ENCODE measurements around the gene LTN1. TPM values are rescaled to one million over a fixed set of nuclear protein-coding genes. Genes with fewer than 3 reads are reported as not detected.

Gene LTN1
- total RNA-seq, 1 donor from 2014 or later, result 28.9 TPM

DNA sequence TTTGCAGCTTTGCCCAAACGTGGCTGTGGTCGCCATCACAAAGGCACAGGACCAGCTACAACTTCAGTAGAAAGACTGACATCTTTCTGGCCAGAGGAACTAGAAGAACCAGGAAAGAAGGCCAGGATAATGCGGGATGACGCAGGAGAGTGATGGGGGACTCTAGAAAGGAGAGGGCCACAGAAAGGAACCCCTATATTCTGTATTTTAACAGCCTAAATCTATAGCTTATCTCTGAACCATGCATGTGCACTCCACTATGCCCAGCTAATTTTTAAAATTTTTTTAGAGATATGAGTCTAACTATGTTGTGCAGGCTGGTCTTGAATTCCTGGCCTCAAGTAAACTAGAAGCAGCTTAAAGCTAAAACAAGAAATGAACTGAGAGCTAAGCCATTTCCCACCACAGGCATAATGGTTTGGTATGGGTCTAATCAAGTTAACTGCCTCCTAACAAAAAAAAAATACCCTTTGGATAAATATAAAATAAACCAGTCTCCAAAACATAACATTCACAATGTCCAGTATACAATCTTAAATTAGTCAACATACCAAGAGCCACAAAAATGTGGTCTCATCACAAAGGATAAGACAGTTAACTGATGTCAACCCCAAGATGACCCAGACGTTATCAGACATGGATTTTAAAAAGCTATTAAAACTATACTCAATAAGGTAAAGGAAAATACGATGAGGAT, 18.0 kb downstream of the LTN1 start:
- Histone ChIP-seq H2AFZ (ENCODE audit: low read depth, low read length) (no peak overlapping the region), H3K4me3 (ENCODE audit: insufficient read depth, low read depth, low read length) (no peak overlapping the region), H3K4me2 (ENCODE audit: low read length) (no peak overlapping the region), H3K27ac (ENCODE audit: low read depth, low read length) (no peak overlapping the region), H3K9me3 (ENCODE audit: insufficient read depth, low read depth, low read length) (no peaks in the 10 kb centered on the region), H3K9ac (ENCODE audit: low read length) (no peak overlapping the region), H3K27me3 (ENCODE audit: insufficient read depth, low read length) (no peaks in the 10 kb centered on the region), H3K36me3 (ENCODE audit: insufficient read depth, low read length) (peaks cover 12% of the 10 kb centered on the region), H3K4me1 (ENCODE audit: insufficient read depth, low read length) (no peaks in the 10 kb centered on the region), H3K79me2 (ENCODE audit: insufficient read depth, low read length) (peaks cover 7% of the 10 kb centered on the region), H4K20me1 (ENCODE audit: insufficient read depth, low read length) (no peaks in the 10 kb centered on the region)
- no peak overlapping the region for H3K27ac Mint-ChIP-seq (ENCODE audit: unreplicated experiment)
- FAIRE-seq, result no peak
- no peak for DNase-seq (ENCODE audit: low read depth)
- H3K9me3 Mint-ChIP-seq (ENCODE audit: unreplicated experiment), result peaks cover 4% of the 10 kb centered on the region
- H3K4me1 Mint-ChIP-seq (ENCODE audit: low read depth, unreplicated experiment), result no peaks in the 10 kb centered on the region
- H3K4me3 Mint-ChIP-seq (ENCODE audit: unreplicated experiment), result no peak overlapping the region
- no peaks in the 10 kb centered on the region for H3K27me3 Mint-ChIP-seq (ENCODE audit: low read depth, unreplicated experiment)
- TF ChIP-seq, protein P1, sequence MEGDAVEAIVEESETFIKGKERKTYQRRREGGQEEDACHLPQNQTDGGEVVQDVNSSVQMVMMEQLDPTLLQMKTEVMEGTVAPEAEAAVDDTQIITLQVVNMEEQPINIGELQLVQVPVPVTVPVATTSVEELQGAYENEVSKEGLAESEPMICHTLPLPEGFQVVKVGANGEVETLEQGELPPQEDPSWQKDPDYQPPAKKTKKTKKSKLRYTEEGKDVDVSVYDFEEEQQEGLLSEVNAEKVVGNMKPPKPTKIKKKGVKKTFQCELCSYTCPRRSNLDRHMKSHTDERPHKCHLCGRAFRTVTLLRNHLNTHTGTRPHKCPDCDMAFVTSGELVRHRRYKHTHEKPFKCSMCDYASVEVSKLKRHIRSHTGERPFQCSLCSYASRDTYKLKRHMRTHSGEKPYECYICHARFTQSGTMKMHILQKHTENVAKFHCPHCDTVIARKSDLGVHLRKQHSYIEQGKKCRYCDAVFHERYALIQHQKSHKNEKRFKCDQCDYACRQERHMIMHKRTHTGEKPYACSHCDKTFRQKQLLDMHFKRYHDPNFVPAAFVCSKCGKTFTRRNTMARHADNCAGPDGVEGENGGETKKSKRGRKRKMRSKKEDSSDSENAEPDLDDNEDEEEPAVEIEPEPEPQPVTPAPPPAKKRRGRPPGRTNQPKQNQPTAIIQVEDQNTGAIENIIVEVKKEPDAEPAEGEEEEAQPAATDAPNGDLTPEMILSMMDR (IDR thresholded peaks at IDR 0.05; ENCODE audit: insufficient read depth, low read depth, low read length), result no peak
- no peak for TF ChIP-seq EZH2 (IDR thresholded peaks at IDR 0.05; ENCODE audit: insufficient read depth, low read length)
- H3K36me3 Mint-ChIP-seq (ENCODE audit: low read depth, unreplicated experiment), result peaks cover 16% of the 10 kb centered on the region

- Mint-ChIP-seq H3K4me1 (ENCODE audit: low read depth, unreplicated experiment) (no peaks in the 10 kb centered on the region), H3K27ac (ENCODE audit: unreplicated experiment) (no peak overlapping the region), H3K4me3 (ENCODE audit: unreplicated experiment) (no peak overlapping the region), H3K27me3 (ENCODE audit: low read depth, unreplicated experiment) (no peaks in the 10 kb centered on the region), H3K36me3 (ENCODE audit: low read depth, unreplicated experiment) (peaks cover 16% of the 10 kb centered on the region), H3K9me3 (ENCODE audit: unreplicated experiment) (peaks cover 4% of the 10 kb centered on the region)
- Histone ChIP-seq H3K36me3 (ENCODE audit: insufficient read depth, low read length) (peaks cover 18% of the 10 kb centered on the region), H3K79me2 (ENCODE audit: insufficient read depth, low read length) (peaks cover 7% of the 10 kb centered on the region), H3K27ac (ENCODE audit: low read depth, low read length) (no peak overlapping the region), H4K20me1 (ENCODE audit: insufficient read depth, low read length) (no peaks in the 10 kb centered on the region), H3K9me3 (ENCODE audit: insufficient read depth, low read depth, low read length) (no peaks in the 10 kb centered on the region), H3K4me2 (ENCODE audit: low read length) (no peak overlapping the region), H3K4me1 (ENCODE audit: insufficient read depth, low read length) (no peaks in the 10 kb centered on the region), H2AFZ (ENCODE audit: low read depth, low read length) (no peak overlapping the region), H3K9ac (ENCODE audit: low read length) (no peak overlapping the region), H3K4me3 (ENCODE audit: insufficient read depth, low read depth, low read length) (no peak overlapping the region), H3K27me3 (ENCODE audit: insufficient read depth, low read length) (no peaks in the 10 kb centered on the region)
- FAIRE-seq (no peak), DNase-seq (ENCODE audit: low read depth) (no peak)
- no peak for TF ChIP-seq EZH2 (IDR thresholded peaks at IDR 0.05; ENCODE audit: insufficient read depth, low read length)
- TF ChIP-seq, protein P1 (IDR thresholded peaks at IDR 0.05; ENCODE audit: insufficient read depth, low read depth, low read length), result no peak
Measured at GRCh38 chr21:28972398-28972797, 20.3 kb downstream of the LTN1 start.

DNA sequence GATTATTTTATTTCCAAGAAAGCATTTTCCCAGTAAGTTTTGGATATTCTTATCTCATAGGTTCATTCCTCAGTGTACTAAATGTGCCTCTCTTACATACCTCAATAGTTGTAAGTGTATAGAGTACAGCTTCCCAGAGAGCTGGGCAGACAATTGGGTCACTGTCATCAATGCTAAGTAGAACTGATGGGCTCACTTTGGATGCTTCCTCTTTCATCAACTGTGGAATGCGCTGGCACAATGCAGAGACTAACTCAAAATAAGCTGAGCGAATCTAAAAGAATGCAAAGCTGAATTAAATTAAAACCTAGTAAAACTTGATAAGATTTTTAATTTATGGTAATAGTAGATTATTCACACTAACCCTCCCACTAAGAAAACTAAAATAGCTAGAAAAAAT, 21.5 kb downstream of the LTN1 start:
- Histone ChIP-seq H3K9me3 (ENCODE audit: insufficient read depth, low read depth, low read length) (no peaks in the 10 kb centered on the region), H3K36me3 (ENCODE audit: insufficient read depth, low read length) (peaks cover 28% of the 10 kb centered on the region), H3K9ac (ENCODE audit: low read length) (no peak overlapping the region), H3K4me3 (ENCODE audit: insufficient read depth, low read depth, low read length) (no peak overlapping the region), H3K27ac (ENCODE audit: low read depth, low read length) (no peak overlapping the region), H2AFZ (ENCODE audit: low read depth, low read length) (no peak overlapping the region), H3K4me2 (ENCODE audit: low read length) (no peak overlapping the region), H4K20me1 (ENCODE audit: insufficient read depth, low read length) (no peaks in the 10 kb centered on the region), H3K4me1 (ENCODE audit: insufficient read depth, low read length) (no peaks in the 10 kb centered on the region), H3K79me2 (ENCODE audit: insufficient read depth, low read length) (peaks cover 7% of the 10 kb centered on the region), H3K27me3 (ENCODE audit: insufficient read depth, low read length) (no peaks in the 10 kb centered on the region)
- Mint-ChIP-seq H3K36me3 (ENCODE audit: low read depth, unreplicated experiment) (peaks cover 16% of the 10 kb centered on the region), H3K27ac (ENCODE audit: unreplicated experiment) (peak overlapping the region; percentile 53), H3K4me3 (ENCODE audit: unreplicated experiment) (no peak overlapping the region), H3K27me3 (ENCODE audit: low read depth, unreplicated experiment) (no peaks in the 10 kb centered on the region), H3K9me3 (ENCODE audit: unreplicated experiment) (peaks cover 4% of the 10 kb centered on the region), H3K4me1 (ENCODE audit: low read depth, unreplicated experiment) (no peaks in the 10 kb centered on the region)
- TF ChIP-seq, protein P1 (IDR thresholded peaks at IDR 0.05; ENCODE audit: insufficient read depth, low read depth, low read length), result no peak
- no peak for TF ChIP-seq EZH2 (IDR thresholded peaks at IDR 0.05; ENCODE audit: insufficient read depth, low read length)
- DNase-seq (ENCODE audit: low read depth), result no peak
- no peak for FAIRE-seq

Measured in astrocyte (in vitro differentiated cells and primary cell).